Keratinocyte (primary cell): ENCODE data around the gene CD68.
A peak's percentile ranks its signal among the peaks of the same experiment; 100 is the strongest.

Experiments used
- EZH2 ChIP-seq: IDR thresholded peaks from one replicate; pipeline ENCODE4 v1.6.1; 2012; ENCODE audit warnings: inconsistent platforms, mild to moderate bottlenecking, low read length, moderate library complexity
- TF ChIP-seq, protein P1 (sequence below), 3 experiments: IDR thresholded peaks in 1 of 3; conservative IDR thresholded peaks in 1 of 3; optimal IDR thresholded peaks in 1 of 3; 2 replicates in 2 of 3; 3 replicates in 1 of 3; pipeline versions ENCODE3 to v1.5.1; 2011; ENCODE audit warnings: low read length in 3 of 3, mild to moderate bottlenecking in 3 of 3, moderate library complexity in 2 of 3, control low read depth in 1 of 3, inconsistent platforms in 1 of 3; ENCODE audit not compliant: insufficient read depth in 2 of 3; ENCODE audit errors: extremely low read depth in 1 of 3

GRCh38 chr17:7560172-7561027 lies 19.0 kb upstream of the CD68 start:
- TF ChIP-seq, protein P1, sequence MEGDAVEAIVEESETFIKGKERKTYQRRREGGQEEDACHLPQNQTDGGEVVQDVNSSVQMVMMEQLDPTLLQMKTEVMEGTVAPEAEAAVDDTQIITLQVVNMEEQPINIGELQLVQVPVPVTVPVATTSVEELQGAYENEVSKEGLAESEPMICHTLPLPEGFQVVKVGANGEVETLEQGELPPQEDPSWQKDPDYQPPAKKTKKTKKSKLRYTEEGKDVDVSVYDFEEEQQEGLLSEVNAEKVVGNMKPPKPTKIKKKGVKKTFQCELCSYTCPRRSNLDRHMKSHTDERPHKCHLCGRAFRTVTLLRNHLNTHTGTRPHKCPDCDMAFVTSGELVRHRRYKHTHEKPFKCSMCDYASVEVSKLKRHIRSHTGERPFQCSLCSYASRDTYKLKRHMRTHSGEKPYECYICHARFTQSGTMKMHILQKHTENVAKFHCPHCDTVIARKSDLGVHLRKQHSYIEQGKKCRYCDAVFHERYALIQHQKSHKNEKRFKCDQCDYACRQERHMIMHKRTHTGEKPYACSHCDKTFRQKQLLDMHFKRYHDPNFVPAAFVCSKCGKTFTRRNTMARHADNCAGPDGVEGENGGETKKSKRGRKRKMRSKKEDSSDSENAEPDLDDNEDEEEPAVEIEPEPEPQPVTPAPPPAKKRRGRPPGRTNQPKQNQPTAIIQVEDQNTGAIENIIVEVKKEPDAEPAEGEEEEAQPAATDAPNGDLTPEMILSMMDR (optimal IDR thresholded peaks at IDR 0.05 in 1 of 3, IDR thresholded peaks at IDR 0.05 in 1 of 3, conservative IDR thresholded peaks at IDR 0.05 in 1 of 3; ENCODE audit: extremely low read depth in 1 of 3, insufficient read depth in 2 of 3, low read length in 3 of 3) = peak; percentile 73 to 83 (median 81)
- no peak for TF ChIP-seq EZH2
